Measurements from ENCODE around the gene IGF2BP2. TPM values are rescaled to one million over a fixed set of nuclear protein-coding genes. Genes with fewer than 3 reads are reported as not detected.

Gene IGF2BP2
- total and polyA plus RNA-seq, 2 donors from 2014 or later, result 7.7 to 26.9 TPM

GRCh38 chr3:185705498-185705897, 119.3 kb downstream of the IGF2BP2 start:
- peaks cover 0 to 5% (median 0%) of the 10 kb centered on the region in 3 donors for H3K4me1 ChIP-seq (ENCODE audit: control insufficient read depth in 2 of 3, insufficient read depth in 2 of 3, low read depth in 1 of 3, low read length in 3 of 3)
- no peak for FAIRE-seq
- no peaks in the 10 kb centered on the region for H3K27me3 ChIP-seq (ENCODE audit: control insufficient read depth, insufficient read depth, low read length)
- H3K27ac ChIP-seq (ENCODE audit: low read depth in 2 of 2, low read length in 2 of 2), result no peak overlapping the region
- H3K36me3 ChIP-seq (ENCODE audit: control insufficient read depth in 2 of 3, insufficient read depth in 3 of 3, low read length in 3 of 3), result no peaks in the 10 kb centered on the region
- H3K9ac ChIP-seq (ENCODE audit: low read length in 3 of 3), result no peak overlapping the region
- TF ChIP-seq CTCF (IDR thresholded peaks at IDR 0.05; ENCODE audit: borderline replicate concordance, extremely low read depth, insufficient read depth), result no peak
- no peaks in the 10 kb centered on the region for H3K9me3 ChIP-seq (ENCODE audit: control insufficient read depth in 2 of 3, insufficient read depth in 1 of 3, low read length in 3 of 3)
- DNase-seq, result no peak
- H3K4me3 ChIP-seq (ENCODE audit: low read length in 3 of 3), result no peak overlapping the region
- intact Hi-C loops (cut with DNase I), result no loop called here

- H3K4me3 ChIP-seq (ENCODE audit: low read length in 3 of 3), result no peak overlapping the region
- no peak overlapping the region for H3K9ac ChIP-seq (ENCODE audit: low read length in 3 of 3)
- intact Hi-C loops (cut with DNase I), result no loop called here
- H3K9me3 ChIP-seq (ENCODE audit: control insufficient read depth in 2 of 3, insufficient read depth in 1 of 3, low read length in 3 of 3), result no peaks in the 10 kb centered on the region
- DNase-seq (no peak), FAIRE-seq (no peak)
- peak overlapping the region in 1 of 2 donors; percentile 23 for H3K27ac ChIP-seq (ENCODE audit: low read depth in 2 of 2, low read length in 2 of 2)
- TF ChIP-seq CTCF (IDR thresholded peaks at IDR 0.05; ENCODE audit: borderline replicate concordance, extremely low read depth, insufficient read depth), result no peak
- peaks cover 0 to 8% (median 0%) of the 10 kb centered on the region in 3 donors for H3K4me1 ChIP-seq (ENCODE audit: control insufficient read depth in 2 of 3, insufficient read depth in 2 of 3, low read depth in 1 of 3, low read length in 3 of 3)
- no peaks in the 10 kb centered on the region for H3K27me3 ChIP-seq (ENCODE audit: control insufficient read depth, insufficient read depth, low read length)
- H3K36me3 ChIP-seq (ENCODE audit: control insufficient read depth in 2 of 3, insufficient read depth in 3 of 3, low read length in 3 of 3), result no peaks in the 10 kb centered on the region
Observed at GRCh38 chr3:185702262-185703225, 122.3 kb downstream of the IGF2BP2 start.

GRCh38 chr3:185701611-185702261, 123.1 kb downstream of the IGF2BP2 start:
- Histone ChIP-seq H3K4me1 (ENCODE audit: control insufficient read depth in 2 of 3, insufficient read depth in 2 of 3, low read depth in 1 of 3, low read length in 3 of 3) (peaks cover 0 to 8% (median 0%) of the 10 kb centered on the region in 3 donors), H3K27me3 (ENCODE audit: control insufficient read depth, insufficient read depth, low read length) (no peaks in the 10 kb centered on the region), H3K9ac (ENCODE audit: low read length in 3 of 3) (no peak overlapping the region), H3K9me3 (ENCODE audit: control insufficient read depth in 2 of 3, insufficient read depth in 1 of 3, low read length in 3 of 3) (no peaks in the 10 kb centered on the region), H3K4me3 (ENCODE audit: low read length in 3 of 3) (no peak overlapping the region), H3K27ac (ENCODE audit: low read depth in 2 of 2, low read length in 2 of 2) (no peak overlapping the region), H3K36me3 (ENCODE audit: control insufficient read depth in 2 of 3, insufficient read depth in 3 of 3, low read length in 3 of 3) (no peaks in the 10 kb centered on the region)
- DNase-seq (no peak), FAIRE-seq (no peak)
- intact Hi-C loops (cut with DNase I), result no loop called here
- TF ChIP-seq CTCF (IDR thresholded peaks at IDR 0.05; ENCODE audit: borderline replicate concordance, extremely low read depth, insufficient read depth), result no peak

Measured in kidney (tissue), 14 donors.